Fibroblast of skin of left quadriceps (primary cell): ENCODE results near the gene SEZ6.

Source experiments
- DNase-seq, 2 experiments: peaks; one replicate each; pipeline ENCODE4 v3.0.0-alpha.2; 2013; ENCODE audit warnings: low read depth in 2 of 2

SEZ6 gene

DNA sequence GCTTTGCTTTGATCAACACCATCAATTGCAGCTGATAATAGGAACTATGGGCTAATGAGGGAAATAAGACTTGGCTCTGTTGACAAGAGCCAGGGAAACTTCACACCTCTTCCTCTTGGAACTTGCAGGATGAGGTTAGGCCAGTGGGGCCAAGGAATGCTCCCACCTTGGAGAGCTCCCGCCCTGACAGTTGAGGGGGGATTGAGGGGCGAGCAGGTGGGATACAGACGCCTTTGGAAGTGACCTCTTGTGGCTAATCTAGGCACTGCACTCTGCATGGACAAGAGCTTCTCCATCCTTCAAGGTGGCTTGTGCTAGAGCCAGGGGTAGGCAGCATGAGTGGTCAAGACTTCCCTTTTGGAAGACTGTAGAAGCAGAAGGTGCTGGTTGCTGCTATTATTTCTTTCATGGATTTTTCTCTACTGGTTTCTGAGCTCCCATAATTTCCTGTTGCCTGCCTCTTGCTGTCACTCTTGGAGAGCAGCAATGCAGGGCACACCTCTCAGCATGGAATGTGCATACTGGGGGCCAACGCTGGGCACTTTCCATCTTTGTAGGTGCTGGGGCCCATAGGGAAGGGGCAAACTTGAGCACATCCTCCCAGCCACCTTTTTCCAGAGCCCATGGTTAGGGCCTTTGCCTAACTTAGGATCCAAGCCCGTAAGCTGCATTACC is 52.3 kb downstream of the SEZ6 start:
- DNase-seq, result no peak

DNA sequence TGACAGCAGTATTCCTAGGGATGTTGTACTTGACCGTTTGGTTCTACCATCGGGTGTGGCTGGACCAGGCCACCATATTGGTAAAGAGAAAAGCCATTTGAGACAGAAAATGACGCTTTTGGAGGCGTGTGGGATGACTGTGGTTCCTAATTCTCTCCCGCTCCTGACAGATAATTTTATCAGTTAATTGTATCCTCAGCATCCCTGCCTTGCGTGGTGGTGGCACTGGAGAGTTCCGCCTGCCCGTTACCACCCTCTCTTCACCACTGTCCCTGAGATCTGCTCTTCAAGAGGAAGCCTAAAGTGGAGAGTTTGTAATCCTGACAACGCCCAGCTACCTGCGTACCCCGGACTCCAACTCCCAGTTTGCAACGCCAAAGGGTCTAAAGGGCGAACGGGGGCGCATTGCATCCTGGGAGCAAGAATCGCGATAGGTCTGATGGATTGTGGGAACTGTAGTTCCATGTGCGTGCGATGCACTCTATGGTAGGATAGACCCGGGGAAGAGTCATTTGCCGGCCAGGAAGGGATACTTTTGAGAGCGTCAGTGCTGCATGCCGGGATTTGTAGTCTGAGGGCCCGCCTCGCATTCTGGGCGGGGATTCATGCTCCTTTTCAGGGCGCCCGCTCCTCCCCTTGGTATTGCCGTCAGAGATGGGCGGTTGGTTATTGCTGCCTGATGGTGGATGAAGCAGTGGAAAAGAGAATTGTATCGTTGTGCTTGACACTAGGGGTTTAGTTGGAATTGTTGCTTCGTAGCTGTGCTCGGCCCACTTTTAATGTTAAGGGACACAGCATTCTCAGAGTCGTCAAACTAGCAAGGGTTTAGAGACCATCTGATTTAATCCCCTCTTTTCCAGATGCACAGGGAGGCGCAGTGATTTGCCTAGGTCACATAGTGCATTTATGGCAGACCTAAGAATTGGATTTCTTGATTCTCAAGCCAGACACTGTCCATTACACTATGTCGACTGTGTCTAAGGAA is 53.5 kb downstream of the SEZ6 start:
- DNase-seq, result peak; percentile 99

DNA sequence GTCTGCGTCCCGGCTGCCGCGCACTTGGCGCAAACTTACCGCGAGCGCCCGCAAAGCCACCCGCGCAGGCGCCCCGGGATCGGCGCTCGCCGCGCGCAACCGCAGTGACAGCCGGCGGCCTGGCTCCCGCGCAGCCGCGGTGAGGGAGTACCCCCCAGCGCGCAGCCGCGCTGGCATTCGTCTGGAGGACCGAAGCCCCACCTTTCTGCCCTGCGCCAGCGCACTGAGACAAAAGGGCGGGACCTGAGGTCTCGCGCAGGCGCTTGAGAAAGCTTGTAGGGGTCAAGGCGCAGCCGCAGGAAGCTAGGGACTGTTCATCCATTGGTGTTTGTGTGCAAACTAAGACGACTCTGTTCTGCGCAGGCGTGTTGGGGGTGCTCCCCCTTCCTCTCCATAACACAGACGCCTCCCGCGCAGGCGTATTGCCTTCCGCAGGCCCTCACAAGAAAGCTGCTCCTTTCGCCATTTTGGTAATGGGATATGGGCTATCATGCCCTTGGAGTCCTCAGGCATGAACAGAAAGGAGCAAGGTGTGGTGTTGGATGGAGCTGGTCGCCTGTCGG is 54.3 kb downstream of the SEZ6 start, which contains the start of gene PHF12:
Gene PHF12 (minus strand): TSS at position 91 of the 563 bp plus-strand sequence. CDS start 558 bp downstream, outside the sequence.
- peak; percentile 100 for DNase-seq

DNA sequence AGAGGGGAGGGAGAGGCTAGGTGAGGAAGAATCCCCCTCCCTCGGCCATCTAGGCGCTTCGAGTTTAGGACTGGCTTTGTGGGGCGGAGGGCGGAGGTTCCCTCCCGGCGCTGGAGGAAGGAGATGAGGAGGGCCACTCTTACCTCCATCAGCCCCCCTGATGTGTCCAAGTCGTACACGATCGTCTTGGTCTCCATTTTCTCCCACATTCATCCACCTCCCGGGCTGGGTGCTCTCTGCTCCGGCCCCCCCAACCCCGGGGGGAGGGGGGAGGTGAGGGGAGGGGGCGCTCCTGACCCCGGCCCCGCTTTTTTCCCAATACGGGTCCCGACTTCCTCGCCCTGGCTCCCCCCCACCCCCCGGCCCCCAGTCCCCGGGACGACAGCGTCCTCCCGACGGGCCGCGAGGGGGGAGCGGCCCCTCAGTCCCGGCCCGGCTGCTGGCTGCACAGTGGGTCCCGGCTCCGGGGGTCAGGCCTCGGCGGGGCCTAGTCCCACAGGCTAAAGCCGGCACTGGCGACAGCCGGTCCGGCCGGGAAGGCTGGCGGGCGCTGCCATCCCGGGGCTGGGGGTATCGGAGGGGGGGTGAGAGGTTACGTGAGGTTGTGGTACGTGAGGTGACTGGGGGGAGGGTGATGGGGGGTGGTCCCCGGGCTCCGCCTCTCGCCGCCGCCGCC is 54.9 kb downstream of the SEZ6 start:
- no peak for DNase-seq

DNA sequence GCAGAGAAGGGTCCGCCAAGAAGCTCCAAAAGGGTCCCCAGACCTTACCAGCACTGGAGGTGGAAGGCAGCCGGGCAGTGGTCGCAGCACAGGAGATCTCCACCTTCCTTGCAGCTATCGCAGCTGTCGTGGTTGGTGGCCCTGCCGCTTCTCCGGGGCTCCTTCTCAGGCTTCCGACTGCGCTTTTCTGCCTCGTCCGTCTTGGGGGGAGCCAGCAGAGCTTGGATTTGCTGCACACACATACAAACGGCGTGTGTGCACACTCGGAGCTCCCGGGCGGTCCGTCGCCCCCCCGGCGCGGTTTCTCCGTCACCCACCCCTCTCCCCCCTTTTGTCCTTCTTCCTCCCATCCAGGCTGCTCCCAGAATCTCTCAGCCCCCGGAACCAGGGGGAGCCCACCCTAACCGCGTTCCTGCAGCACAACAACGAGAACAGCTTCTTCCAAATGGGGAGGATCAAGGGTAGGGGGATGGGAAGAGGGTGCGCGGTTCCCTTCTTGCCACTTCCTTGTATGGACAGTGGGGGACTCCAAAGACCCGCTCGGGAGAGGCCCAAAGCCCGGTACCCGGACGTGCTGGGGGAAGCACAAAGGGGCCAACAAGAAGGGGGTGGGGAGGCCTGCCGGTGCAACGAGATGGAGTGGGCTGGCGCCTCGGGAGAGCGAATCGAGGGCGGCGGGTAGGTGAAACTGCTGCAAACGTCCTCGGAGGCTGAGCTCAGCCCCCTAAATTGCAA is 55.6 kb downstream of the SEZ6 start:
- peak in 1 of 2 experiments; percentile 22 for DNase-seq

DNA sequence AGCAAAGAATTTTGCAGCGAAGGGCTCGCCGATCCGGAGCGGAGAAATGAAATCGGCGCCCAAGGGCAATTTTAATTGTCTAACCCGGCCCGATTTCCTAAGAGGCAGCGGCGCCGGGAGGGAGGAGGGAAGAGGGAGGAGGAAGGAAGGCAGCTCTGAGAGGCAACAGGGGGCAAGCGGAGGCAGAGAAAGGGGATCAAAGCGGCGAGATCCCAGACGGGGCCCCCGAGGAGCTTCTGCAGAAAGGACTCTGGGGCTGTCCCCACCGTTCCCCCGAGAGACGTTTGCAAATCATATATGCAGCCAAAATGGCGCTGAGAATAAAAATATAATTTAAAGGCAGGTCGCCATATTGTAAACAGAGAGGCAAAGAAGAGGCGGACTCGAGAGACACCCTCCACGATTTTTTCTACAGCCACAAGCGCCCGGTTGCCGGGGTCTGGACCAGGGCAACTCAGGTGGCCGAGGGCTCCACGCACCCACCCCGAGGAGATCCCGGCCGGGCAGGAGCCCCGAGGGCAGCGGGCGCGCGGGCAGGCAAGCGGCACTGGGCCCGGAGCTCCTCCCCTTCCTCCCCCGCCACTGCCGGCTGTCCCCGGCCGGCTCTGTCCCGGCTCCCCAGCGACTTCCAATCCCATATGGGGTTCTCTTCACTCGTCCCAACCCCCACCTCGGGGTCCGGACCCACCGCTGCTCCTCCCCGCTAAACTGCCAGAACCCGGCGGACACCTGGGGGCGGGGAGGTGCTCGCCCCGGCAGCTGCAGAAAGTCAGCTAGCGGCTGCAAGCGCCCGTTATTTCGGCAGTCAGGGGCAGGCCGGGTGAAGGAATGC is 56.4 kb downstream of the SEZ6 start:
- no peak for DNase-seq

DNA sequence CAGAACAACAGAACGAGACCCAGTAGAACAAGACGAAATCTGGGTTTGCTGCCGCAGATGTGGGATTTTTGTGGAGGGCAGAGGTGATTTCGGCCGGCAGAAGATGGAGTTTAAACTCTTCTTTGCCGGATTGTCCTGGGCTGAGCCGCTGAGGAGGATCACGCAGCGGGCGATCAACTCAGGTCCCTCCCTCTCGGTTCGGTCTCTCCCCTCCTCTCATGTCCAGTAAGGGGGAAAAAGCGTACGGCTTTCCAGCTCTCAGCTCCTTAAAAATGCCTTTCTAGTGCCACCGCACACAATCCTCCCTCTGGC is 57.0 kb downstream of the SEZ6 start:
- DNase-seq, result no peak

DNA sequence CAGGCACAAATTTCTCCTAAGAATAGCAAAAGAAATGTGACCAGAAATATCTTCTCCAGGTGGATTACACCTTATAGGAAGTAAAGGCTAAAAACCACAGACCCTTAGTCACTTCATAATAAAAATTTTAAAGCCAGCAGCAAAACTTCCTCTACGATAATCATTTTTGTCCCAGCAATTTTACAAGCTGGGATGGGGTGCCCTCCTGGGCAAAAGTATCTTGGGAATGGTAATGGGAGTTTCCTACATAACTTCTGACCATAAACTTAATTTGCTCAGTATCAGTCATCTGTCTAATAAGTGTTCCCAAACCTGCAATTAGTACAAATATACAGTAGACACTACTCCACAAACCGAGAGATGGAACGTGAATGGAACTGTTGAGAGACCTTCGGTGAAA is 57.5 kb downstream of the SEZ6 start:
- no peak for DNase-seq

DNA sequence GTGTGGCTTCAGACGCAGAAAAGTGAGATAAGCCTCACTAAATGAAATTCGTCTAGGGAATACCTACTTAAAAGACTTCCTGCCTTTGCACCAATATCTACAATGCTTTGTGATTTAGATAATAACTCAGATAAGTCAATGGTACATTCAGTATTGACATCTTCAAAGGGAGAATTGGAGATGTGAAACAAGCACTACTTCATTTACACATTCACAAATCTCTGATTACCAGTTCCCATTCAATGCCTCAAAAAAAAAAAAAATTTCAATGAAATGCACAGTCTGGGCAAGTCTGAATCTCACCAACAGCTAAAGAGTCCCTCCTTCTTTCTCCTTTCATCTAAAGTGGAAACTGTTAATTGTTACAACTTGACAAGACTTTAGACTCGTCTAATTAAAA is 58.2 kb downstream of the SEZ6 start:
- no peak for DNase-seq

DNA sequence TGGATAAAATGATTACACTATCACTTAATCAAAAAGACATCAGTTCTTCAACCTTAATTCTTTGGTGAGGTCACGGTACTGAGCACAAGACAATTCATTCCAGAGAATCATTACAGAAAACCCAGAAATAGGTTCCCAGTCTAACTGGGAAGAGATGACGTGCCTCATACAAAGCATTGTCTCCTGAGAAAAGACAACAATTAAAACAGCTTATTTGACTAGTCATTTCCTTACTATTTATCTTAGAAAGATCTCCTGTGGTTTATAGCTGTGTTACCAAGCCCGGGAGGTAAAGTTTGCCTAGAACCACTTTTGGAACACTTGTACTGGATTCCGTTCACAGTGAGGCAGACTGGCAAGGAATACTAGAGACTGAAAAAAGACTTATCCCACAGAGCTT is 59.6 kb downstream of the SEZ6 start:
- no peak for DNase-seq

DNA sequence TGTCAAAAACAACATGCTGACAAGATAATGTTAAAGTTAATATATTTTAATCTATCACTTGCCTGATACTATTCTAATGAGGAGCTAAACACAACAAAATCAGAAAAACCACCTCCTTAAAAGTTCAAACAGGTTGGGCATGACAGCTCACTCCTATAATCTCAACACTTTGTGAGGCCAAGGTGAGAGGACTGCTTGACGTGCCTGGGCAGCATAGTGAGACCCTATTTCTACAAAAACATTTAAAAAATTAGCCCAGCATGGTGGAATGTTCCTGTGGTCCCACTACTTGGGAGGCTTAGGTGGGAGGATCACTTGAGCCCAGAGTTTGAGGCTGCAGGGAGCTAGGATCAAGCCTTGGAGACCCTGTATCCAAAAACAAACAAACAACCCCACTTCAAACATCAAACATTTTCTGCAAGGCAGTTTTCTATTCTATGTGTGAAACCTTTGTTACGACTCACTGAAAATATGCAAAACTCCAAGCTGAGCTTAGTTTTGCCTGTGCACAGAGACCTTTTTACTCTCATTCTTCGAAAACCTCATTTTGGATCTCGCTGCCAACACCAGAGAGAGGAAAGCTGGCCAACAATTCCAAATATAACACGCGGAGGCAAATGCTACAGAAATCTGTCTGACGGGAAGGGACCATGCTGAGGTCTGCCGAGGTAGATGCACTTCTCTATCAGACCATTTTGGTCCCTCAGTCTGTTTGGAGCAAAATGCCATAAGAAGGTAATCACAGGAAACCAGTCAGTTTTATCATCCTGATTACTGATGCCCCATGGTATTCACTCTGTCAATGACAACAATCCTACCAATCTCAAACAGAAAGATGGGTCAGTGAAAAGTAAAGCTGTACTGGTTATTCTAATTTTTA is 60.7 kb downstream of the SEZ6 start:
- no peak for DNase-seq

DNA sequence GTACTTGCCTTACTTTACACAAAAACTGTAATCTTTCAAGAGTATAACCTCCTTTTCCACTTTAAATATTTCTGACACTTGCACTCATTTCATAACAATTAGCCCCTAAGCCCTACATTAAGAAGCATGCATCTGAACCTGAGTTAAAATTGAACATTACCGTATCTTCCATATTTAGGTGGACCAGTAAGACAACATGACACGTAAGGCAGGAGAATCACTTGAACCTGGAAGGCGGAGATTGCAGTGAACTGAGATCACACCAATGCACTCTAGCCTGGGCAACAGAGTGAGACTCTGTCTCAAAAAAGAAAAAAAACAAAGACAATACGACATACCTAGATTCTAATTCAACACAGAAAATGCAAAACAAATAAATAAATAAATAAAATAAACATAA is 61.5 kb downstream of the SEZ6 start:
- no peak for DNase-seq

DNA sequence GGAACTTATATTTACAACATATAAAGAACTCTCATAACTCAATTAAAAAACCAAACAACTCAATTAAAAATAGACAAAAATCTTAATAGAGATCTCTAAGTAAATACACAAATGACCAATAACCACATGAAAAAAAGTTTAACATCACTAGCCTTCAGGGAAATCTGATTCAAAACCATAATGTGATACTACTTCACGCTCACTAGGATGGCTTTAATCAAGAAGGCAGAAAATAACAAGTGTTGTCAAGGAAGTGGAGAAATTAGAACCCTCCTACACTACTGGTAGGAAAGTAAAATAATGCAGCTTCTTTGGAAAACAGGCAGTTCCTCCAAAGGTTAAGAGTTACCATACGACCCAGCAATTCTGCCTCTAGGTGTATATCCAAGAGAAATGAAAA is 62.9 kb downstream of the SEZ6 start:
- no peak for DNase-seq

DNA sequence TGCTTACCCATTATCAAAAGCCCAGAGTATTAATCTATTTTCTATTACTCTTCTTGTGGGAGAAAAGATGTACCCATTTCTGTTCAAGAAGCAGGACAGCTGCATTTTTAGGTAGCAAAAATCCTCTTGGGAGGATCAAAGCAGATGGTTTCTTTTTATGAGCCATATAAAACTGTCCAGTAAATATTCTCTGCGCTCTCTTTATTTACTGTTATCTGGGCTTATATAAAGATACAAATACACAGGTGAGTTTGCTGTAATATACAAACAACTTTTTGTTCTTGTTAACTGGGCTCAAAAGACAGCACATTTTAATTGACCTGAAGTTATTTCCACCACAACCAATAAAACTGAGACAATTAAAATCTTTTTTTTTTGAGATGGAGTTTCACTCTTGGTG is 64.6 kb downstream of the SEZ6 start:
- DNase-seq, result no peak

DNA sequence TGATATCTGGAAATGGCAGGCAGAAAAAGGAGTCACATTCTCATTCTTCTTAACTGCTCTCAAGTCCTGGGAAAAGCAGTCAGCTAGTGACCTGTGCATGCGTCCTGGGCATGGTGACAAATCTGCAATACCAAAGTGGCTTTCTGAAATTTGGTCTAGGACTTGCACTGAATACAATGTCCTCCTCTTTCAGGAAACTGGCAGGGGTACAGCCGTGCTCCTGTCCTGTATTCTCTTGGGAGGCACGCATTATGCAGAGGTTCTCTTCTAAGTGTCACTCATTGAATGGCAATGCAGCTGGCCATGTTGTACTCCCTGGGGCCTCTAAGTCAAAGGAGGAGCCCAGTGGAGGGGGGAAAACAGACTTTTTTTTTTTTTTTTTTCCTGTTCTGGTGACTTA is 65.2 kb downstream of the SEZ6 start:
- DNase-seq, result no peak

DNA sequence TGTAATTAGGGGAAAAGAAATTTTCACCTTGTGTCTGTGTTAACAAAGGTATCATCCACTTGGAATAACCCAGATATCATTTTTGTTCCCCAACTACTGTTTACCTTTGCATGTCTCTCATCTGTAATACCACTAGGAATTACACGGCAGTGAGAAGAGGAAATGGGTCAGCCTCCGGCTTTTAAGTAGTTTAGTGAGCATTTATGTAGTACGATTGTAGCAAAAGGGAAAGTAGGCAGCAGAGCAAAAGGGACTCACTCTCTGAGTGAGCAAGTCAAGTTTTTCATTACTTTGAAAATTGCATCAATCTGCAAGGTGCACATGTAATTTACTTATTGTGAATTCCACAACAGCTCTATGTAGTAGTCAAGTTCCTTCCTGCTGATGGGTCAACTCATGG is 65.7 kb downstream of the SEZ6 start:
- DNase-seq, result no peak

DNA sequence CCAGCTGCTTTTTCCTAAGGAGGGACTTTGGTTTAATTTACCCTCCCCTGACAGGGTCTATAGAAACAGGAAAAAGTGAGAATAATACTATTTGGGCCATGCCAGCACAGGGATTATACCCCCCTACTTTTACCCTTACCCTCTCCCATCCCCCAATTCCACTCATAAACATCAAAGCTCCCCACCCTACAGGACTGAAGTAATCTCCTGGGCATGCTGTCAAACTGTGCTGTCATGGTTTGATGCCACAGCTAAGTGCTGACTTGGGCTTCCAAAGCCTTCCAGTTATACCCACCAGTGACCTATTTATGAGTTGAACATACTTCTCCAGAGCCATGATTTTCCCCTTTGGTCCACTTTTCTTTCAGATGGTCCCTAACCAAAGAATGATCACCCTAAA is 67.3 kb downstream of the SEZ6 start:
- no peak for DNase-seq

DNA sequence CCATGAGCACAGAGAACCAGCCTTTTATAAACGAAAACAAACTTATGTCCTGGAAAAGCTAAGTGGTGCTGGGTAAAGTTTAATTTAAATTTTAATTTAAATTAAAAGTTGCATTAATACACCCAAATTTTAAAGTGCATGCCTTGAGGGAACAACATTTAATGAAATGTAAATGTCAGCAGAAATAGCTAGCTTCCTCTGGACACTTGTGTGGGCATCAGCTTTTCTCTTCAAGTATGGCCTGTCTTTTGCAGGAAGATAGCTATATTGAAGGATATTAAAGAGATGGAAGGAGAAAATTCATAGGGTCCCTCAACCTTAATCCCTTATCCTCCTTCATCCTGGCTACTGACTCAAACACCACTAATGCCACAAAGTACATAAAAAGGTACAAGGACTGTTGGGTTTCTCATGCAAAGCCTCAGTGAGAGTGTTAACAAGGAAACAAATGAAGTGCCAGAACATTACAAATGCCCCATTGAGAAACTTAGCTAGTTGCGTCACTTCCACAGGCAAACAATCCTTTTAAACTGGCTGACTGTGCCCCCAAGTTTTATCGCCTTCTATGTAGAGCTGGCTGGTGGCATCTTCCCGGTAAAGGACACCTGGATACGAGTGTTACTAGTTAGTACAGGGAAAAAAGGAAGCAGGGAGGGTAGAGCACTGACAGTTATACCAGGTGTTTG is 68.6 kb downstream of the SEZ6 start:
- no peak for DNase-seq
